GM12874 (cell line): ENCODE data around the gene TWF2.

Source experiments
- CTCF ChIP-seq: IDR thresholded peaks from 2 replicates; pipeline ENCODE4 v1.5.1; 2011; ENCODE audit warnings: low read depth, mild to moderate bottlenecking, control low read depth, low read length, moderate library complexity; ENCODE audit not compliant: insufficient read depth

Gene TWF2

GRCh38 chr3:52246728-52247408, 7.9 kb upstream of the TWF2 start:
- no peak for TF ChIP-seq CTCF

- no peak for TF ChIP-seq CTCF
Measured at GRCh38 chr3:52246264-52246620, 7.3 kb upstream of the TWF2 start.

GRCh38 chr3:52245322-52246263, 6.6 kb upstream of the TWF2 start, which contains the start of gene PPM1M:
Gene PPM1M, plus strand, starts transcription at chr3:52245759. Its CDS starts 66 bp downstream, at chr3:52245825.
- TF ChIP-seq CTCF = no peak

- no peak for TF ChIP-seq CTCF
Measured at GRCh38 chr3:52243791-52244628, 5.1 kb upstream of the TWF2 start.

GRCh38 chr3:52242039-52242438, 3.1 kb upstream of the TWF2 start:
- TF ChIP-seq CTCF = no peak

- no peak for TF ChIP-seq CTCF
Measured at GRCh38 chr3:52240886-52241370, 2.0 kb upstream of the TWF2 start.
